Right atrium auricular region (tissue), 2 donors: Measurements from ENCODE around the gene ZRANB3. TPM values are rescaled to one million over a fixed set of nuclear protein-coding genes. Genes with fewer than 3 reads are reported as not detected.
"Not testable (repeated sequence)": the region's sequence is repeated elsewhere in the genome, so short reads cannot be mapped to it uniquely, and the experiment has no call there.

Experiments used
- DNase-seq: peaks from one replicate; pipeline ENCODE4 v3.0.0-alpha.2; 2019; ENCODE audit warnings: low spot score
- H3K27ac ChIP-seq, 2 donors: fragments of 200-600 bp; sonication (generic); 1 replicate in 1 of 2; 2 replicates in 1 of 2; pipeline ENCODE4 v1.5.1; 2016 to 2019
- H3K27me3 ChIP-seq, 2 donors: fragments of 200-600 bp; sonication (generic); one replicate each; pipeline versions ENCODE4 v1.5.1 to v1.6.0; 2017 to 2019
- H3K36me3 ChIP-seq: fragments of 200-600 bp; sonication (generic); one replicate; pipeline ENCODE4 v1.5.1; 2016
- H3K4me1 ChIP-seq, 2 donors: fragments of 200-600 bp; sonication (generic); one replicate each; pipeline versions ENCODE4 v1.5.1 to v1.6.0; 2017 to 2019
- H3K4me3 ChIP-seq, 2 donors: fragments of 200-600 bp; sonication (generic); 1 replicate in 1 of 2; 2 replicates in 1 of 2; pipeline ENCODE4 v1.5.1; 2017 to 2019; ENCODE audit warnings: mild to moderate bottlenecking in 1 of 2, moderate library complexity in 1 of 2
- H3K9me3 ChIP-seq, 2 donors: fragments of 200-600 bp; sonication (generic); one replicate each; pipeline ENCODE4 v1.5.1; 2019
- CTCF ChIP-seq, 2 donors: fragments of 200-600 bp; sonication (generic); IDR thresholded peaks; one replicate each; pipeline ENCODE4 v1.5.1; 2019; ENCODE audit warnings: antibody characterized with exemption in 2 of 2
- total RNA-seq, 2 donors: library from RNA; depleted of rRNA; stranded (reverse); fragments of >200 nt; gene quantifications; one replicate each; pipeline ENCODE4 v1.1.0, GENCODE V29; 2016

The ZRANB3 gene
- total RNA-seq, 2 donors from 2014 or later = 1.6 to 2.3 TPM

- peaks cover 12 to 26% of the 10 kb centered on the region in 2 donors for H3K9me3 ChIP-seq
- no peaks in the 10 kb centered on the region for H3K27me3 ChIP-seq
- H3K27ac ChIP-seq = no peak overlapping the region
- no peaks in the 10 kb centered on the region for H3K4me1 ChIP-seq
- no peak for TF ChIP-seq CTCF (IDR thresholded peaks at IDR 0.05)
- no peak for DNase-seq
- no peaks in the 10 kb centered on the region for H3K36me3 ChIP-seq
- no peak overlapping the region for H3K4me3 ChIP-seq
These were observed 74.6 kb downstream of the ZRANB3 start for GRCh38 chr2:135456431-135456830.

GRCh38 chr2:135454608-135455007 lies 76.4 kb downstream of the ZRANB3 start:
- Histone ChIP-seq H3K27ac (no peak overlapping the region), H3K36me3 (no peaks in the 10 kb centered on the region), H3K4me3 (no peak overlapping the region), H3K27me3 (no peaks in the 10 kb centered on the region), H3K4me1 (no peaks in the 10 kb centered on the region), H3K9me3 (peaks cover 12 to 26% of the 10 kb centered on the region in 2 donors)
- no peak for TF ChIP-seq CTCF (IDR thresholded peaks at IDR 0.05)
- DNase-seq = no peak

GRCh38 chr2:135453027-135453426 lies 78.0 kb downstream of the ZRANB3 start:
- not testable (repeated sequence) for DNase-seq, H3K4me1 ChIP-seq, H3K36me3 ChIP-seq, H3K27ac ChIP-seq, H3K27me3 ChIP-seq, H3K4me3 ChIP-seq
- H3K9me3 ChIP-seq = peaks cover 12 to 26% of the 10 kb centered on the region in 2 donors

GRCh38 chr2:135451966-135452365 lies 79.1 kb downstream of the ZRANB3 start:
- Histone ChIP-seq H3K4me3 (no peak overlapping the region), H3K4me1 (no peaks in the 10 kb centered on the region), H3K27me3 (no peaks in the 10 kb centered on the region), H3K36me3 (no peaks in the 10 kb centered on the region), H3K9me3 (peaks cover 12 to 24% of the 10 kb centered on the region in 2 donors), H3K27ac (no peak overlapping the region)
- no peak for DNase-seq
- TF ChIP-seq CTCF (IDR thresholded peaks at IDR 0.05) = no peak

- not testable (repeated sequence) for H3K27ac ChIP-seq, H3K9me3 ChIP-seq, H3K27me3 ChIP-seq, H3K4me3 ChIP-seq, H3K36me3 ChIP-seq, DNase-seq, H3K4me1 ChIP-seq
These were observed 88.0 kb downstream of the ZRANB3 start for GRCh38 chr2:135443013-135443412.

GRCh38 chr2:135435155-135435554 lies 95.9 kb downstream of the ZRANB3 start:
- DNase-seq, H3K9me3 ChIP-seq, H3K4me3 ChIP-seq, H3K36me3 ChIP-seq, H3K27ac ChIP-seq, H3K27me3 ChIP-seq, H3K4me1 ChIP-seq: not testable (repeated sequence)

- Histone ChIP-seq H3K27me3 (no peaks in the 10 kb centered on the region), H3K27ac (no peak overlapping the region), H3K36me3 (no peaks in the 10 kb centered on the region), H3K4me3 (no peak overlapping the region), H3K9me3 (peaks cover 0 to 13% of the 10 kb centered on the region in 2 donors), H3K4me1 (no peaks in the 10 kb centered on the region)
- DNase-seq = no peak
- no peak for TF ChIP-seq CTCF (IDR thresholded peaks at IDR 0.05)
These were observed 106.2 kb downstream of the ZRANB3 start for GRCh38 chr2:135424849-135425248.
